GM21423 (cell line): Measurements from ENCODE around the gene SLC25A46.
"Not testable (repeated sequence)": the region's sequence is repeated elsewhere in the genome, so short reads cannot be mapped to it uniquely, and the experiment has no call there.

Experiments
- ATAC-seq: cut with Tn5 transposase; IDR thresholded peaks from one replicate; pipeline ENCODE4 v1.9.1; 2021; ENCODE audit warnings: mild to moderate bottlenecking, moderate library complexity; ENCODE audit not compliant: unreplicated experiment

SLC25A46 gene

GRCh38 chr5:110754181-110754580 is 15.4 kb downstream of the SLC25A46 start:
- ATAC-seq: no peak

DNA sequence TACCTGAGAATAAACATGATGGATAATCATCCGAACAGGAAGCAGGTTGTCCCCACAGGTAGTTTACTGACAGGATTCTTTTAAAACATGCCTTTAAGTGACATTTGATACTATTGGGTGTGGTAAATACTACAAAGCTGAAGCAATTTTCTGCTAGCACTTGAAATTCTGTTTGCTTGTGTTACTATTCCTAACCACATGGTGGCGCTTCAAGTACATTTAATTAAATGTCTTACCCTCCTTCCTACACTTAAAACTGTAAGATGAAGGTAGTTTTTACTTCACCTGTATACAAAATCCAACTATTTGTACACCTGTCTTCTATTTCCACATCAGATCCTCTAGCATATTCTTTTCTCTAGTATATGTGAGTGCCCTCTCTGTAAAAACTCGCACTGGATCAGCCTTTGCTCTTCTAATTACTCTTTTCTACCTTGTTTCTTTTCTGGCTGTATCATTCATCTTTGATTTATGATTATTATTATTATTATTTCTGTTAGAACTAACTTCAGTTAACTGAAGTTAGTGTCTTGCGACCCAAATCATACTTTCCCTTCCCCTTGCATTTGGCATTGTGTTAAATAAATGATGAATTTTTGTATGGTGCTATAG is 18.4 kb downstream of the SLC25A46 start:
- ATAC-seq: no peak

DNA sequence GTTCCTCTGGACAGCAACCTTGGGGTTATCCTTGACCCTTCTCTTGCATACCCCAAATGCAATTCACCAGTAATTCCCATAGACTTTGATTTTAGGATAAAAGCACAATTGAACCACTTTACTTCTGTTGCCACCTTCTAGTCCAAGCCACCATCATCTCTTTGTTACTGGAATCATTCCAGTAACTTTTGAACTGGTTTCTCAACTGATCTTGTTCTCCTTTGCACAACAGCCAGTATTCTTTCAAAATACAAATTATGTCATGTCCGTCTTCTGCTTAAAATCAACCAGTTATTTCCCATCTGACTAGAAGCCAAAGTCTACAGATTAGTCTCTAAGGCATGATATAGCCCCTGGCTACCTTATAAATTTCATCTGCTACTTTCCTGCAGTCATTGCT is 21.4 kb downstream of the SLC25A46 start:
- ATAC-seq: no peak

DNA sequence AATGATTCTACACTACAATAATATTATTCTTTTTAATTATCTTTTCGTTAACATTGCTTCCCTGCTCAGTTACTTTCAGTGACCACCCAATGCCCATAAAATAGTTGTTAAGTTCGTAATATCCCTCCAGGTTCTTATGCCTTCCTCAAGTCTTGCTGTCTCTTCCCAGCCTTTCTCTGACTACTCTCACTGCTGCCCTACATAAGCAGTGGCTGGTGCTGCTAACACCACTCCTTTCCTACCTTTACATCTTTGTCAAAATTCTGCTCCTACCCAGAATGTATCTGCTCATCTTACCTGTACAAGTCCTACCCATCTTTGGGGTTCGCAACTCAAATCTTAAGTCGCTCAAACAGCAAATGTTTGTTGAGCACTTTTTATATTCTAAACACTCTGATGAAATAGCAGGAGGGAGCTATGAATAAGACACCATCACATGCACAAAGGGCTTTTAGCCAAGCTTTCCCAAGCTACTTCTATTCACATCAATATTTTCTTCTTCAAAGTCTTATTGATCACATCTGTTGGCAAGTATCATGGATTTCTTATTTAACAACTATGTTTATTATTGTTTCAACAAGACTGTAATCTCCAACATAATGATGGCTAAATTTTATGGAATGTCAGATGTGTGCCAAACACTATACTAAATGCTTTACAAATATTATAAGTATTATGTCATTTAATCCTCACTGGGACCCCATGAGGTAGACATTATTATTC is 29.5 kb downstream of the SLC25A46 start:
- ATAC-seq: no peak

- no peak for ATAC-seq
These were observed 30.3 kb downstream of the SLC25A46 start for GRCh38 chr5:110769000-110769681.

DNA sequence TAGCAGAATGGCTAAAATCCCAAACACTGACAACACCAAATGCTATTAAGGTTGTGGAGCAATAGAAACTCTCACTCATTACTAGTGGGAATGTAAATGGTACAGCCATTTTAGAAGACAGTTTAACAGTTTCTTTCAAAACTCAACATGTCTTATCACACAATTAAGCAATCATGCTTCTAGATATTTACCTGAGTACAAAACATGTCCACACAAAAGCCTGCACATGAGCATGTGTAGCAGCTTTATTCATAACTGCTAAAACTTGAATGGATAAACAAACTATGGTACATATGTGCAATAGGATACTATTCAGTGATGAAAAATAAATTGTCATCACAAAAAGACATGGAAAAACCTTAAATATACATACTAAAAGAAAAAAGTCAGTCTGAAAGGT is 31.5 kb downstream of the SLC25A46 start:
- no peak for ATAC-seq

GRCh38 chr5:110784901-110785300 is 46.1 kb downstream of the SLC25A46 start:
- no peak for ATAC-seq

- ATAC-seq: no peak
These were observed 46.5 kb downstream of the SLC25A46 start for GRCh38 chr5:110785356-110785755.

DNA sequence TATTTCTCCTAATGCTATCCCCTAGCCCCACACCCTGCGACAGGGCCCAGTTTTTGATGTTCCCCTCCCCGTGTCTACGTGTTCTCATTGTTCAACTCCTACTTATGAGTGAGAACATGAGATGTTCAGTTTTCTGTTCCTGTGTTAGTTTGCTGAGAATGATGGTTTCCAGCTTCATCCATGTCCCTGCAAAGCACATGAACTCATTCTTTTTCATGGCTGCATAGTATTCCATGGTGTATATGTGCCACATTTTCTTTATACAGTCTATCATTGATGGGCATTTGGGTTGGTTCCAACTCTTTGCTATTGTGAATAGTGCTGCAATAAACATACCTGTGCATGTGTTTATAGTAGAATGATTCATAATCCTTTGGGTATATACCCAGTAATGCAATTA is 49.2 kb downstream of the SLC25A46 start:
- ATAC-seq: not testable (repeated sequence)

DNA sequence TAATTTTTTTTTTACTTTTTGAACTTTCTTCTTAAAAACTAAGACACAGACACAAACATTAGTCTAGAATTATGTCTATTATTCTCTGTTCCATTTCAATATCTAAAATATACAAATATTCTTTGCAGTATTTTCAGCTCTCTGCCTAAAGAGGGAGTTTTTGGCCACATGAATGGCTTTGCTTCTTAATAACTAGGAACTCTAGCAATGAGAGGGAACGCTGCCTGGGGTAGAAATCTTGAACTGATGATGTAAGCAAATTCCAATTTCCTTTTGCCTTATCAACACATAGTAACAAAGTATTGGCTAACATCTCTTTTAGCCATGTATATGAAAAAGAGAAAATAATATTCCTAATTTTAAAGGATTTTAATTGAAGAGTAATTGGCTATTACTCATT is 51.9 kb downstream of the SLC25A46 start:
- ATAC-seq: no peak

GRCh38 chr5:110802998-110803397 is 64.2 kb downstream of the SLC25A46 start:
- ATAC-seq: no peak

GRCh38 chr5:110803467-110804326 is 64.9 kb downstream of the SLC25A46 start:
- ATAC-seq: no peak

- ATAC-seq: no peak
These were observed 68.4 kb downstream of the SLC25A46 start for GRCh38 chr5:110807169-110807568.

DNA sequence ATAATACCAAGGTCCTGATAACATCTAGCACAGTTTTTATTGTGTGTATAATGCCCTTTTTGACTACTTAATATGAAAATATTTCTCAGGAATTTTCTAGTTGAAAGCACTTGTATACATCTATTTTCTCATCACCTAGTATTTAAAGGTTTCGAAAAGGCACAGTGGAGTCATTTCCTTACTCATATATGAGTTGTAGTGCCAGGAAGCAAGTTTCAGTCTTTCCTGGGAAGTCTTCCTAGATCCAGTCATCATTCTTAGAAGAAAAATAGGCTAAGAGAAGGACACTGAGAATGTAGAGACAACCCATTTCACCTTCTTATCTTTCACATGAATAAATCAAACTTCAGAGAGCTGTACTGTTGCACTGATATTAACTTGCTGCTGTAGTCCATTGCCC is 70.2 kb downstream of the SLC25A46 start:
- no peak for ATAC-seq
